Stimulated activated CD8-positive, alpha-beta memory T cell treated with anti-CD3 and anti-CD28 coated beads, Interleukin-7, amount 100 ng/mL, for 4 hours (primary cell): ENCODE results near the gene PLPPR2.
"Not testable (repeated sequence)": the region's sequence is repeated elsewhere in the genome, so short reads cannot be mapped to it uniquely, and the experiment has no call there.

Experiments
- DNase-seq, 2 donors: peaks; one replicate each; pipeline ENCODE4 v3.0.0-alpha.2; 2020; ENCODE audit warnings: low read depth in 2 of 2

Gene PLPPR2

GRCh38 chr19:11355160-11356073 lies at the start of gene PLPPR2:
PLPPR2 (plus strand) TSS chr19:11355432; CDS start chr19:11357674, 2,242 bp downstream.
- peak; percentile 55 to 70 for DNase-seq

GRCh38 chr19:11306337-11306736 lies 48.9 kb upstream of the PLPPR2 start:
- DNase-seq, result no peak

GRCh38 chr19:11320278-11320995 lies 34.8 kb upstream of the PLPPR2 start:
- not testable (repeated sequence) for DNase-seq

GRCh38 chr19:11321191-11322126 lies 33.8 kb upstream of the PLPPR2 start:
- DNase-seq, result no peak

- no peak for DNase-seq
Observed at GRCh38 chr19:11322269-11323024, 32.8 kb upstream of the PLPPR2 start.

- no peak for DNase-seq
Observed at GRCh38 chr19:11323601-11324078, 31.6 kb upstream of the PLPPR2 start.

- DNase-seq, result peak in 1 of 2 donors; percentile 17
Observed at GRCh38 chr19:11324079-11324661, 31.1 kb upstream of the PLPPR2 start.

- no peak for DNase-seq
Observed at GRCh38 chr19:11324748-11325389, 30.4 kb upstream of the PLPPR2 start.

- no peak for DNase-seq
Observed at GRCh38 chr19:11325544-11325943, 29.7 kb upstream of the PLPPR2 start.

GRCh38 chr19:11330127-11330526 lies 25.1 kb upstream of the PLPPR2 start:
- DNase-seq, result no peak

GRCh38 chr19:11331502-11331901 lies 23.7 kb upstream of the PLPPR2 start:
- no peak for DNase-seq

- DNase-seq, result no peak
Observed at GRCh38 chr19:11332822-11333221, 22.4 kb upstream of the PLPPR2 start.

GRCh38 chr19:11333838-11334237 lies 21.4 kb upstream of the PLPPR2 start:
- DNase-seq, result not testable (repeated sequence)

- no peak for DNase-seq
Observed at GRCh38 chr19:11335449-11336146, 19.6 kb upstream of the PLPPR2 start.

GRCh38 chr19:11337080-11337479 lies 18.2 kb upstream of the PLPPR2 start:
- DNase-seq, result no peak

GRCh38 chr19:11338121-11338520 lies 17.1 kb upstream of the PLPPR2 start:
- DNase-seq, result no peak

GRCh38 chr19:11338569-11339253 lies 16.5 kb upstream of the PLPPR2 start:
- no peak for DNase-seq

- DNase-seq, result peak; percentile 57 to 70
Observed at GRCh38 chr19:11339254-11340098, 15.8 kb upstream of the PLPPR2 start, which contains the start of gene RAB3D. RAB3D (minus strand) TSS chr19:11339657; CDS start chr19:11337399, 2,258 bp downstream.
